ENCODE results near the gene AGRN. TPM values are rescaled to one million over a fixed set of nuclear protein-coding genes. Genes with fewer than 3 reads are reported as not detected.

AGRN gene
- total RNA-seq, 4 donors from 2014 or later, result 17.0 to 31.6 (median 22.6) TPM

- H3K4me3 ChIP-seq, result no peak overlapping the region
- H3K36me3 ChIP-seq, result peaks cover 0 to 25% (median 12%) of the 10 kb centered on the region in 4 donors
- no peak for TF ChIP-seq EP300 (IDR thresholded peaks at IDR 0.05)
- no peak for TF ChIP-seq POLR2AphosphoS5 (IDR thresholded peaks at IDR 0.05)
- TF ChIP-seq CTCF (IDR thresholded peaks at IDR 0.05), result no peak
- H3K27me3 ChIP-seq, result no peaks in the 10 kb centered on the region
- no peak overlapping the region for H3K27ac ChIP-seq (replicated peaks in 1 of 4)
- no peaks in the 10 kb centered on the region for H3K9me3 ChIP-seq
- intact Hi-C loops (cut with DNase I), result no loop called here
- DNase-seq (ENCODE audit: extremely low spot score), result no peak
- 94% methylated on average over 16 of the region's 22 CpGs for WGBS
- no peaks in the 10 kb centered on the region for H3K4me1 ChIP-seq
Measured at GRCh38 chr1:1089731-1090423, 70.0 kb downstream of the AGRN start.

GRCh38 chr1:1090424-1091343 lies 70.8 kb downstream of the AGRN start:
- 95% methylated on average over 22 of the region's 45 CpGs for WGBS
- H3K36me3 ChIP-seq, result peaks cover 0 to 25% (median 10%) of the 10 kb centered on the region in 4 donors
- H3K4me3 ChIP-seq, result no peak overlapping the region
- H3K27me3 ChIP-seq, result no peaks in the 10 kb centered on the region
- no peak for DNase-seq (ENCODE audit: extremely low spot score)
- intact Hi-C loops (cut with DNase I), result no loop called here
- no peak for TF ChIP-seq CTCF (IDR thresholded peaks at IDR 0.05)
- no peak for TF ChIP-seq POLR2AphosphoS5 (IDR thresholded peaks at IDR 0.05)
- TF ChIP-seq EP300 (IDR thresholded peaks at IDR 0.05), result no peak
- no peak for TF ChIP-seq POLR2A (IDR thresholded peaks at IDR 0.05; ENCODE audit: low read depth)
- H3K4me1 ChIP-seq, result no peaks in the 10 kb centered on the region
- no peak overlapping the region for H3K27ac ChIP-seq (replicated peaks in 1 of 4)
- no peaks in the 10 kb centered on the region for H3K9me3 ChIP-seq

GRCh38 chr1:1091344-1092148 lies 71.6 kb downstream of the AGRN start:
- TF ChIP-seq CTCF (IDR thresholded peaks at IDR 0.05) (no peak), EP300 (IDR thresholded peaks at IDR 0.05) (no peak), POLR2AphosphoS5 (IDR thresholded peaks at IDR 0.05) (no peak), POLR2A (IDR thresholded peaks at IDR 0.05; ENCODE audit: low read depth) (no peak)
- H3K27me3 ChIP-seq, result no peaks in the 10 kb centered on the region
- DNase-seq (ENCODE audit: extremely low spot score), result no peak
- no peak overlapping the region for H3K27ac ChIP-seq (replicated peaks in 1 of 4)
- H3K36me3 ChIP-seq, result peaks cover 0 to 19% (median 6%) of the 10 kb centered on the region in 4 donors
- intact Hi-C loops (cut with DNase I), result no loop called here
- no peak overlapping the region for H3K4me3 ChIP-seq
- 96% methylated on average over 24 of the region's 28 CpGs for WGBS
- no peaks in the 10 kb centered on the region for H3K9me3 ChIP-seq
- H3K4me1 ChIP-seq, result no peaks in the 10 kb centered on the region

- H3K36me3 ChIP-seq, result peaks cover 0 to 12% (median 5%) of the 10 kb centered on the region in 4 donors
- intact Hi-C loops (cut with DNase I), result no loop called here
- H3K27ac ChIP-seq (replicated peaks in 1 of 4), result no peak overlapping the region
- TF ChIP-seq POLR2A (IDR thresholded peaks at IDR 0.05; ENCODE audit: low read depth) (no peak), POLR2AphosphoS5 (IDR thresholded peaks at IDR 0.05) (no peak), CTCF (IDR thresholded peaks at IDR 0.05) (no peak), EP300 (IDR thresholded peaks at IDR 0.05) (no peak)
- no peaks in the 10 kb centered on the region for H3K27me3 ChIP-seq
- no peak overlapping the region for H3K4me3 ChIP-seq
- H3K4me1 ChIP-seq, result no peaks in the 10 kb centered on the region
- WGBS, result 92% methylated on average over 15 of the region's 28 CpGs
- no peaks in the 10 kb centered on the region for H3K9me3 ChIP-seq
- no peak for DNase-seq (ENCODE audit: extremely low spot score)
Measured at GRCh38 chr1:1092149-1092855, 72.4 kb downstream of the AGRN start.

All from esophagus muscularis mucosa (tissue), 4 donors.